Endothelial cell of umbilical vein (primary cell): ENCODE data around the gene TMEM114.

Source experiments
- EZH2 ChIP-seq: IDR thresholded peaks from 2 replicates; pipeline ENCODE4 v1.6.1; 2012; ENCODE audit warnings: borderline replicate concordance, low read depth, mild to moderate bottlenecking, moderate library complexity, low read length, inconsistent platforms; ENCODE audit not compliant: severe bottlenecking
- POLR2A ChIP-seq: IDR thresholded peaks from 2 replicates; pipeline ENCODE4 v1.6.1; 2012; ENCODE audit warnings: low read depth, mild to moderate bottlenecking, control low read depth, low read length
- POLR2AphosphoS5 ChIP-seq: IDR thresholded peaks from 2 replicates; pipeline ENCODE4 v1.6.1; 2012; ENCODE audit warnings: low read depth, mild to moderate bottlenecking, control low read depth, low read length, moderate library complexity; ENCODE audit not compliant: insufficient read depth
- TF ChIP-seq, protein P1 (sequence below), 2 donors: IDR thresholded peaks; 1 replicate in 1 of 2; 2 replicates in 1 of 2; pipeline ENCODE4 v1.5.1; 2011; ENCODE audit warnings: low read length in 2 of 2, mild to moderate bottlenecking in 2 of 2, moderate library complexity in 2 of 2, control low read depth in 1 of 2, inconsistent platforms in 1 of 2, low read depth in 1 of 2; ENCODE audit not compliant: insufficient read depth in 1 of 2; ENCODE audit errors: extremely low read depth in 1 of 2

DNA sequence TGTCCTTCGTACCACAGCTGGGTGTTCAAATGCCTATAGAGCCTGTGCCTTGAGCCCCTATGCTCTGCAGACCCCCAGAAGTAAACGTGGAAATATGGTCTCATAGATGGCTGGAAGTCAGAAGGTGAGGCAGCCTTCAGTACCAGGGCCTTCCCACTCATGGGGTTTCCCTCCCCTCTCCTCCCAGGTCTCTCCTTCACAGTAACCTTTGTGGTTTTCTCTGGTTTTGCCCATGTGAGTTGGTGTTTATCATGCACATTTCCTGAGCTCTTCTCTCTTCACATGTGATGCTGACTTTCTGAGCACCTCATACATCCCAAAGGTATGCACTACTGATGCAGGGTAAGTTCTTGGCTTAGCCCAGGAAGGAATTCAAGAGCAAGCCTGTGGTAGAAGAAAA lies 35.4 kb downstream of the TMEM114 start:
- TF ChIP-seq, protein P1, sequence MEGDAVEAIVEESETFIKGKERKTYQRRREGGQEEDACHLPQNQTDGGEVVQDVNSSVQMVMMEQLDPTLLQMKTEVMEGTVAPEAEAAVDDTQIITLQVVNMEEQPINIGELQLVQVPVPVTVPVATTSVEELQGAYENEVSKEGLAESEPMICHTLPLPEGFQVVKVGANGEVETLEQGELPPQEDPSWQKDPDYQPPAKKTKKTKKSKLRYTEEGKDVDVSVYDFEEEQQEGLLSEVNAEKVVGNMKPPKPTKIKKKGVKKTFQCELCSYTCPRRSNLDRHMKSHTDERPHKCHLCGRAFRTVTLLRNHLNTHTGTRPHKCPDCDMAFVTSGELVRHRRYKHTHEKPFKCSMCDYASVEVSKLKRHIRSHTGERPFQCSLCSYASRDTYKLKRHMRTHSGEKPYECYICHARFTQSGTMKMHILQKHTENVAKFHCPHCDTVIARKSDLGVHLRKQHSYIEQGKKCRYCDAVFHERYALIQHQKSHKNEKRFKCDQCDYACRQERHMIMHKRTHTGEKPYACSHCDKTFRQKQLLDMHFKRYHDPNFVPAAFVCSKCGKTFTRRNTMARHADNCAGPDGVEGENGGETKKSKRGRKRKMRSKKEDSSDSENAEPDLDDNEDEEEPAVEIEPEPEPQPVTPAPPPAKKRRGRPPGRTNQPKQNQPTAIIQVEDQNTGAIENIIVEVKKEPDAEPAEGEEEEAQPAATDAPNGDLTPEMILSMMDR (IDR thresholded peaks at IDR 0.05; ENCODE audit: extremely low read depth in 1 of 2, insufficient read depth in 1 of 2, low read depth in 1 of 2, low read length in 2 of 2): no peak
- TF ChIP-seq POLR2AphosphoS5 (no peak), POLR2A (no peak), EZH2 (no peak)
